ENCODE measurements around the gene F2R.

- TF ChIP-seq RAD21 (IDR thresholded peaks at IDR 0.05 in 1 of 2, conservative IDR thresholded peaks at IDR 0.05 in 1 of 2; ENCODE audit: low read depth in 2 of 2, low read length in 2 of 2) (no peak), CTCF (IDR thresholded peaks at IDR 0.05; ENCODE audit: control extremely low read depth in 1 of 3, insufficient read depth in 1 of 3, low read depth in 1 of 3, low read length in 3 of 3) (no peak), RNF2 (IDR thresholded peaks at IDR 0.05; ENCODE audit: borderline replicate concordance, low read depth, low read length, missing control alignments, poor library complexity, severe bottlenecking) (no peak), ZNF274 (IDR thresholded peaks at IDR 0.05; ENCODE audit: borderline replicate concordance, extremely low read depth, low read length) (no peak), TBP (IDR thresholded peaks at IDR 0.05; ENCODE audit: low read depth, low read length) (no peak)
These were observed 13.0 kb downstream of the F2R start for GRCh38 chr5:76728965-76729364.

All from H1 (cell line).